Measurements from ENCODE around the gene STAU1. TPM values are rescaled to one million over a fixed set of nuclear protein-coding genes. Genes with fewer than 3 reads are reported as not detected.
"Not testable (repeated sequence)": the region's sequence is repeated elsewhere in the genome, so short reads cannot be mapped to it uniquely, and the experiment has no call there.

STAU1 gene
- total RNA-seq, 1 donor from 2014 or later = 72.5 TPM

DNA sequence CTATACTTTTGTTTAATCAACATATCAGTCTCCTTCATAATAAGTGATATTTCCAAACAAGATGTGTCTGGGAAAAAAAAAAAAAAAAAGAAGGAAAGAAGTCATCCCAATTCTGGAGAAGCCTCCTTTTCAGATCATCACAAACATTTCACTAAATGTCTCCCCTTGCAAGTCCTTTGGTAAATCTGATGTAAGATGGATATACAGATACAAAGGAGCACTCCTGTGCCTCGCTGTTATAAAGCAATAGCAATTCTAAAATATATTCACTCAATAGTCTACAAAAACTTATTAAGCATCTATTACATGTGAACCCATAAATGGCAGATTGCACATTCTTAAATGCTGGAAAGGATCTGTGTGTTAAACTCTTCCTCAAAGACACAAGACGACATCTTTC, 17.4 kb downstream of the STAU1 start:
- H3K36me3 ChIP-seq (ENCODE audit: control insufficient read depth, insufficient read depth, low read length) = no peaks in the 10 kb centered on the region
- no peak for DNase-seq (ENCODE audit: low read depth)

DNA sequence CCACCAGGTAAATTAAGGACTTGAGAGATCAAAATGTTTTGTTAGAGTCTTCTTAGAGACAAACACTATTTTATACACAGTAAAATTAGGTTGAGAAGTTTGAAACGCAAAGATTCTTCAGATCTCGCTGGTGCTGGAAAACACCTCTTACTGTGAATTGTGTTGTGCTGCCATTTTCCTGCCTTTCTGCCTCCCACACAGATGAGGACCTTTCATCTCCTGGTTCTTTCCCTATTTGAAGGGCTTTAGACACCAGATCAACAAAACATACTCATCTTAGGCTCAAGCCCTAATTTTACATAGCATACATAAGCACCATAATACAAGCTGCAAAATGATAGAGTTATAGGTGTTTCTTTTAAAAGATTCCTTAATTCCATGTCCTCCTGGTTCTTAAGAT, 18.6 kb downstream of the STAU1 start:
- no peak overlapping the region for H3K4me3 ChIP-seq (ENCODE audit: low read depth, low read length)
- DNase-seq (ENCODE audit: low read depth) = no peak
- TF ChIP-seq, protein P1, sequence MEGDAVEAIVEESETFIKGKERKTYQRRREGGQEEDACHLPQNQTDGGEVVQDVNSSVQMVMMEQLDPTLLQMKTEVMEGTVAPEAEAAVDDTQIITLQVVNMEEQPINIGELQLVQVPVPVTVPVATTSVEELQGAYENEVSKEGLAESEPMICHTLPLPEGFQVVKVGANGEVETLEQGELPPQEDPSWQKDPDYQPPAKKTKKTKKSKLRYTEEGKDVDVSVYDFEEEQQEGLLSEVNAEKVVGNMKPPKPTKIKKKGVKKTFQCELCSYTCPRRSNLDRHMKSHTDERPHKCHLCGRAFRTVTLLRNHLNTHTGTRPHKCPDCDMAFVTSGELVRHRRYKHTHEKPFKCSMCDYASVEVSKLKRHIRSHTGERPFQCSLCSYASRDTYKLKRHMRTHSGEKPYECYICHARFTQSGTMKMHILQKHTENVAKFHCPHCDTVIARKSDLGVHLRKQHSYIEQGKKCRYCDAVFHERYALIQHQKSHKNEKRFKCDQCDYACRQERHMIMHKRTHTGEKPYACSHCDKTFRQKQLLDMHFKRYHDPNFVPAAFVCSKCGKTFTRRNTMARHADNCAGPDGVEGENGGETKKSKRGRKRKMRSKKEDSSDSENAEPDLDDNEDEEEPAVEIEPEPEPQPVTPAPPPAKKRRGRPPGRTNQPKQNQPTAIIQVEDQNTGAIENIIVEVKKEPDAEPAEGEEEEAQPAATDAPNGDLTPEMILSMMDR (IDR thresholded peaks at IDR 0.05; ENCODE audit: insufficient read depth, low read length, poor library complexity, severe bottlenecking) = no peak
- no peaks in the 10 kb centered on the region for H3K36me3 ChIP-seq (ENCODE audit: control insufficient read depth, insufficient read depth, low read length)
- no peaks in the 10 kb centered on the region for H3K27me3 ChIP-seq (ENCODE audit: control insufficient read depth, insufficient read depth, low read length)

More for the DNA sequence above, 17.4 kb downstream of the STAU1 start:
- TF ChIP-seq, protein P1 (IDR thresholded peaks at IDR 0.05; ENCODE audit: insufficient read depth, low read length, poor library complexity, severe bottlenecking) = no peak
- H3K27me3 ChIP-seq (ENCODE audit: control insufficient read depth, insufficient read depth, low read length) = no peaks in the 10 kb centered on the region
- H3K4me3 ChIP-seq (ENCODE audit: low read depth, low read length) = no peak overlapping the region

DNA sequence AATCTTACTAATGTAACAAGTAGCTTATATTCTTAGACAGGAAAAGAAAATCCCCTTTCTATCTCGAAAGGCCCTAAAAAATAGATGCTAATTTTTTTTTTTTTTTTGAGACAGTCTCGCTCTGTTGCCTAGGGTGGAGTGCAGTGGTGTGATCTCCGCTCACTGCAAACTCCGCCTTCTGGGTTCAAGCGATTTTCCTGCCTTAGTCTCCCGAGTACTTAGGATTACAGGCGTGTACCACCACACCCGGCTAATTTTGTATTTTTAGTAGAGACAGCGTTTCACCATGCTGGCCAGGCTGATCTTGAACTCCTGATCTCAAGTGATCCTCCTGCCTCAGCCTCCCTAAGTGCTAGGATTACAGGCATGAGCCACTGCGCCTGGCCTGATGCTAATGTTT, 19.3 kb downstream of the STAU1 start:
- H3K4me3 ChIP-seq (ENCODE audit: low read depth, low read length); H3K27me3 ChIP-seq (ENCODE audit: control insufficient read depth, insufficient read depth, low read length); H3K36me3 ChIP-seq (ENCODE audit: control insufficient read depth, insufficient read depth, low read length); DNase-seq (ENCODE audit: low read depth): not testable (repeated sequence)

DNA sequence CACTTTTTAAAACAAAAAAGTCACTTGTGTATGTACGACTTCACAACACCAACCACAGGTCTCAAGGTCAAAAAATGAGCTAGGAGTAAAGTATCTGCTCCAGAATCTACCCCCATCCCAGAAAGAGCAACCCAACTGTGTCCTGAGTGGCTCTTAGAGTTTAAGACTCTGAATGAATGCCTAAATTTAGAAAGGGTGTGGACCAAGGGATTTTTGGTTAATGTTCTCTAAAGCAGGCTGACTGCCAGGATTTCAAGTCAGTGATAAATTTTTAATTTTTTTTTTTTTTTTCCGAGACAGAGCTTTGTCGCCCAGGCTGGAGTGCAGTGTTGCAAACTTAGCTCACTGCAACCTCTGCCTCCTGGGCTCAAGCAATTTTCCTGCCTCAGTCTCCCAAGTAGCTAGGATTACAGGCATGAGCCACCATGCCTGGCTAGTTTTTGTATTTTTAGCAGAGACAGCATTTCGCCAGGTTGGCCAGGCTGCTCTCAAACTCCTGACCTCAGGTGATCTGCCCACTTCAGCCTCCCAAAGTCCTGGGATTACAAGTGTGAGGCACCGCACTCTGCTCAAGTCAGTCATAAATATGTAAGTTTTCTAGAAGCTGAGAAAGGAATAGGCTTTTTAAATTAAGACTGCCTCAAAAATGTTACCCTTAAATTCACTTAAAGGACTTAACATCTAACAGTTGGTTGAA, 20.2 kb downstream of the STAU1 start:
- no peak for DNase-seq (ENCODE audit: low read depth)
- Histone ChIP-seq H3K4me3 (ENCODE audit: low read depth, low read length) (no peak overlapping the region), H3K27me3 (ENCODE audit: control insufficient read depth, insufficient read depth, low read length) (no peaks in the 10 kb centered on the region), H3K36me3 (ENCODE audit: control insufficient read depth, insufficient read depth, low read length) (peaks cover 1% of the 10 kb centered on the region)
- TF ChIP-seq, protein P1 (IDR thresholded peaks at IDR 0.05; ENCODE audit: insufficient read depth, low read length, poor library complexity, severe bottlenecking) = no peak

DNA sequence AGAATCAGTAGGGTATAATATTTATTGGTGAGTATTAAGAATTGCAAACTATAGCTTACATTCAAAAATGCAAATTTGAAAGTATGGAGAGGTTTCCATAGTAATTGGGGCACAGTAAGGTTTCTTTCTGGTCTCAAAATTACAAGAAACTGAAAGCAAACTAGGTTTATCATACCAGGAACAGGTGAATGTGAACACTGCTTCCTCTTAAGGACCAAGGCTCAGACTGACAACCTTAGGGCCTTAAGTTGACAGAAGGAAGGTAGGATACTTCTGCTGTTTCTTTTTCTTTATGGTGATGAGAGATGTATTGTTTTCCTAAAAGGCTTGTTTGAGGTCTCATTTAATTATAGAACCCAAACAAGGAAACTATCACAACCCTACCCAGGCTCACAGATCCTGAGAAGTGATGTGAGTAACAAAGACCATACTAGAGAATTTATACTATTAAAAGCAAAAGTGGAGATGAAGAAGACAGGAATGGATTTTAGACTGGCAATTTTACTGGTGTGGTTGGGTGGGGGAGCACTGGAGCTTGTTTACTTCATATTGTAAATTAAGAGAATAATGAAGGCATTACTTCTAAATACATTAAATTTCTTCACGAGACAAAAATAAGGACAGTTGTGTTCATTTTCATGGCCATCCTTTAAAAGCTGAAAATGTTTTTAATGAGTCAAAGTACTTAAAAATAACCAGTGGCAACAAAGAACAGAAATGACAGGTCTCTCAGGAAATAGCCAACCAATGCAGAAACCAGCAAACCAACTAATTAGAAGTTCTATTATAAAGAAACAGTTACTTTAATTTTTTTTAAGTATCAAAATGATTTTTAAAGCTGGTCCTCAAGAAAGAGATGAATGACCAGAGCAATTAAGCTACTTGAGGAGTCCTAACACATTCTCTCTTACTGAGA, 21.3 kb downstream of the STAU1 start:
- TF ChIP-seq, protein P1 (IDR thresholded peaks at IDR 0.05; ENCODE audit: insufficient read depth, low read length, poor library complexity, severe bottlenecking) = no peak
- no peaks in the 10 kb centered on the region for H3K27me3 ChIP-seq (ENCODE audit: control insufficient read depth, insufficient read depth, low read length)
- H3K36me3 ChIP-seq (ENCODE audit: control insufficient read depth, insufficient read depth, low read length) = peaks cover 1% of the 10 kb centered on the region
- no peak overlapping the region for H3K4me3 ChIP-seq (ENCODE audit: low read depth, low read length)
- DNase-seq (ENCODE audit: low read depth) = no peak

DNA sequence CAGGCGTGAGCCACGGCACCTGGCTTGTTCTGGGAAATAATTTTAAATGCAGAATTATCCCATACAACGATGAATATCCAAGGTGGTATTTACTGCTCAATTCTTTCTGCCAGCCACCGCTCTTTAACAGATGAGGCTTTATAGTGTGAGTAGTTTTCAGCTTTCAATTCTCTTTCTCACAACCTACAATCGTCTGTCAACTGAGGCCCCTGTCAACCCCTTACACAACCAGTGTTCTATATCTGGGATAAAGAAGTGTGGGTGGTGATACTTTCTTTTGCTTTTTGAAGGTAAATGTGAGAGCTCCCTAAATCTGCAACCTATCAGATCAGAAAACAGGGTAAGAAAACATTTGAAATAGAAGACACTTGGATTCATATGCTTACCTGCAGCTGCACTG, 22.5 kb downstream of the STAU1 start:
- TF ChIP-seq, protein P1 (IDR thresholded peaks at IDR 0.05; ENCODE audit: insufficient read depth, low read length, poor library complexity, severe bottlenecking) = no peak

More for the DNA sequence above, 22.5 kb downstream of the STAU1 start:
- H3K36me3 ChIP-seq (ENCODE audit: control insufficient read depth, insufficient read depth, low read length) = peaks cover 1% of the 10 kb centered on the region
- H3K27me3 ChIP-seq (ENCODE audit: control insufficient read depth, insufficient read depth, low read length) = no peaks in the 10 kb centered on the region
- no peak overlapping the region for H3K4me3 ChIP-seq (ENCODE audit: low read depth, low read length)
- DNase-seq (ENCODE audit: low read depth) = no peak

Measured in kidney epithelial cell (primary cell).